HG02763 (cell line): ENCODE measurements around the gene PDF.
"Not testable (repeated sequence)": the region's sequence is repeated elsewhere in the genome, so short reads cannot be mapped to it uniquely, and the experiment has no call there.

ENCODE experiments used
- ATAC-seq: cut with Tn5 transposase; IDR thresholded peaks from one replicate; pipeline ENCODE4 v1.9.1; 2021; ENCODE audit warnings: mild to moderate bottlenecking, moderate library complexity; ENCODE audit not compliant: unreplicated experiment

Gene PDF

GRCh38 chr16:69318177-69318910, 12.0 kb downstream of the PDF start:
- no peak for ATAC-seq

DNA sequence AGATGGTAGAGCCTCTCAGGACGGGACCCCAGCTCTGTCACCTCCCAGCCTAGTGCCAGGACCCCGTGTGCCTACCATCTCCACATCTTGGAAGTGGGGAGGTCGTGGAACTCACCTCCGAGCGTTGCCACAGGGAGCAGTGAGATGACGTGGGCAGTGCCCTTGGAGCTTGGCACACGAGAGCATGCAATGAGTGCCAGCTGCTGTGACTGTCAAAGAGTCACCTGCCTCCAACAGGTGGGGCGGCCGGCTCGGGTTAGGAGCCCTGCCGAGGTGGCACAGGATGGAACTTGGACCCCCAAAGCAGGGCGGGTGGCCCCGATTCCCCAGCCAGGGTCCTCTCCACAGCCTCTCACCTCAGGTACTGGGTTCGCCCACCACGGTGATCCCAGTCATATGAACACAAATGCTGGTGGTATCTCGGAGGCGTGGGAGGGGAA, 13.8 kb downstream of the PDF start:
- ATAC-seq = no peak

DNA sequence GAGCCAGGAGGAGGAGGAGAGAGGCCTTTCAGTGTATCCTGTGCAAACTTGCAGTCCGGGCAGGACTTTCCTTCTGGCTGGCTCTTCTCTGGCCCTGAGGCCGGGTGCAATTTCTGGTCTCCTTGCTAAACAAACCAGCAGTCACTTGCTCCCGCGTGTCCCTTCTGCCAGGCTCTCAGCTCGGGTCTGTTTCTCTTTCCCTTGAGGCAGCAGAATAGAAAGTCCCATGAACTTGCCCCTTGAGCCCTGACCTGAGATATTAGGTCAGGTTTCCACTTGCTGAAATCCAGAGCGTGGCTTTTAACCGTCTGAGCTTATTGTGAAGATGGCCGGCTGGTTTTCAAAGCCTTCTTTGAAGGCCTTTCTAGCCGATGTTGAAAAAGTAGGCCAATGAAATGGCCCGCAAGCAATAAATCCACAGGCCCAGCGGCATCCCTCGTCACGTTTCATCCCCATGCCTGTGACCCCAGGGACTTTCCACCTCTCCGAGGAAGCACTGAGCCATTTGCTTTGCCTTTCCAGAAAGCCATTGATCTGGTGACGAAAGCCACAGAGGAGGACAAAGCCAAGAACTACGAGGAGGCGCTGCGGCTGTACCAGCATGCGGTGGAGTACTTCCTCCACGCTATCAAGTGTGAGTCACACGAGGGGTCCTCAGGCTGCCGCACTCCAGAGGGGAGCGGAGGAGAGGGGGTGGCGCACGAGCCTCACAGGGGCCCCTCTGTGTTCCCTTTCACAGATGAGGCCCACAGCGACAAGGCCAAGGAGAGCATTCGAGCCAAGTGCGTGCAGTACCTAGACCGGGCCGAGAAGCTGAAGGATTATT, 14.7 kb downstream of the PDF start:
- no peak for ATAC-seq

- ATAC-seq = no peak
These were observed 15.9 kb downstream of the PDF start for GRCh38 chr16:69314534-69314933.

- no peak for ATAC-seq
These were observed 16.9 kb downstream of the PDF start for GRCh38 chr16:69313469-69313868.

DNA sequence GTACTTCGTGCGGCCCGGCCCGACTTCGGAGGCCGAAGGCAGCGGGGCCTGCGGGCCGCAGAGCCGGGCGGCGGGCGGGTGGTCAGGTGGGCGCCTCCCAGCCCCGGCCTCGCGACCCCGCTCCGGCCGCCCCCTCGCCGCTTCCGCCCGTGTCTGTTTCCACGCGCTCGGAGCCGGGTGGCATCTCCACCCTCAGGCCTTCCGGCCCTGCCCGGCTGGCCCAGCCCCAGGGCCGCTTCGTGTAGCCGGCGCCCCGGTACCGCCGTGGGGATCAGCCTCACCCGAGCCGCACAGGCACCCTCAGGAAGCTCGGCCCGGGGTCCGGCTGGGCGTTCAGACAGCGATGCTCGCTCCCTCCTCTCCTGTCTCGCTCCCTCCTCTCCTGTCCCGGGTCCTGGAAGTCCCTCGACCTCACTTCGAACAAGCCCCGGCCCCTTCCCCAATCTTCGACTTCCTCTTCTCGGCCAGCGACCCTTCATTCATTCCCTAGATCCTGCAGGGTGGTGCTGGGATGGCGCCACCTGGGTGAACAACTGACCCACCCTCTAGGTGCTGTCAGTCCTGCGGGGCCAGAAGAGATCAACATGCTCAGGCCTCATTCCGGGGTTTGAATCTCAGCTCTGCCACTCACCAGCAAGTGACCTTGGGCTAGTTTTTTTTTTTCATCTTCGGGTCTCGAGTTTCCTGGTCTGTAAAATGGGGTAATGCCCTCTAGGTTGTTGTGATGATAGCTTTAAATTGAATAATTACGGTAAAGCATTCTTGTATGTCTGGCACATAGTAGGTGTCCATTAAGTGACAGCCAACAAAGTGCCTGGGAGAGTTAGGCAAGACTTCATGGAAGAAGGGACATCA, 18.6 kb downstream of the PDF start:
- peak; percentile 38 for ATAC-seq

DNA sequence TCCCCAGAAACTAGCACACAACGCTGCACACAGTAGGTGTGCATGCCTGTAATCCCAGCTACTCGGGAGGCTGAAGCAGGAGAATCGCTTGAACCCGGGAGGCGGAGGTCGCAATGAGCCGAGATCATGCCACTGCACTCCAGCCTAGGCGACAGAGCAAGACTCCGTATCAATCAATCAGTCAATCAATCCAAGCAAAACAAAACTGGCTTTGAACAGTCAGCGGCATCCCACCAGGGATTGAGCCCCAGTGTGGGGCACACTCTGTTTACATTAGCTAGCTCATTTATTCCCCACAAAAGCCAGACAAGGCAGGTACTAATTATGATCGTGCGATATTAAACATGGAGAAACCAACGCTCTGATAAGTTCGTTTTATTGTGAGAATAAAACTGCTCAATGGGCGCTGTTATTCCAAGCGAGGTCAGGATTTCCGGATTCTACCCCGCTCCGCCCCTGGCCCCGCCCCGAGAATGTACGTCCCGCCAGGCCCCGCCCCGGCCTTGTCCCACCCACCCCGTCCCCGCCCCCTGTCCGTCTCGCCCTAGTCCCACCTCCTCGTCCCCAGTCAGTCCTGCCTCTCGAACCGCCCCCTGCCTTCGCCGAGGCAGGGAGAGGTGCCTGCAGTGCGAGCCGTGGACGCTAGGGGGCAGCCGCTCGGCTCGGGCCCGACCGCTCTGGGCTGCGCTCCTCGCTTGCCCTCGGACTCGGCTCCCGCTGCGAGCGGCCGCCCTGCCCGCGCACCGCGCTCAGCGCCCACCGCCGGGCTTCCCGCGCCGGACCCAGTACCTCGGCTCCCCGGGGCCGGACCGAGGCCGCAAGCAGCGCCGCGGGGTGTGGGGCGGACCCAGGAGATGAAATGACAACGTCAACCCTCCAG, 19.5 kb downstream of the PDF start, which contains the start of gene VPS4A:
Gene VPS4A (plus strand): TSS at position 698 of the 880 bp plus-strand sequence. CDS start 162 bp downstream, at position 860.
- peak; percentile 91 for ATAC-seq

GRCh38 chr16:69309316-69309715, 21.1 kb downstream of the PDF start:
- ATAC-seq = no peak

GRCh38 chr16:69307856-69308255, 22.5 kb downstream of the PDF start:
- no peak for ATAC-seq

- no peak for ATAC-seq
These were observed 23.3 kb downstream of the PDF start for GRCh38 chr16:69307091-69307490.

GRCh38 chr16:69306031-69306430, 24.4 kb downstream of the PDF start:
- ATAC-seq = no peak

- ATAC-seq = no peak
These were observed 28.1 kb downstream of the PDF start for GRCh38 chr16:69302301-69302700.

- ATAC-seq = no peak
These were observed 28.5 kb downstream of the PDF start for GRCh38 chr16:69301861-69302260.

GRCh38 chr16:69301187-69301586, 29.2 kb downstream of the PDF start:
- ATAC-seq = no peak

GRCh38 chr16:69298261-69298660, 32.1 kb downstream of the PDF start:
- ATAC-seq = no peak

GRCh38 chr16:69296771-69297170, 33.6 kb downstream of the PDF start:
- not testable (repeated sequence) for ATAC-seq

- no peak for ATAC-seq
These were observed 36.3 kb downstream of the PDF start for GRCh38 chr16:69294051-69294450.

- no peak for ATAC-seq
These were observed 37.0 kb downstream of the PDF start for GRCh38 chr16:69293401-69293800.

DNA sequence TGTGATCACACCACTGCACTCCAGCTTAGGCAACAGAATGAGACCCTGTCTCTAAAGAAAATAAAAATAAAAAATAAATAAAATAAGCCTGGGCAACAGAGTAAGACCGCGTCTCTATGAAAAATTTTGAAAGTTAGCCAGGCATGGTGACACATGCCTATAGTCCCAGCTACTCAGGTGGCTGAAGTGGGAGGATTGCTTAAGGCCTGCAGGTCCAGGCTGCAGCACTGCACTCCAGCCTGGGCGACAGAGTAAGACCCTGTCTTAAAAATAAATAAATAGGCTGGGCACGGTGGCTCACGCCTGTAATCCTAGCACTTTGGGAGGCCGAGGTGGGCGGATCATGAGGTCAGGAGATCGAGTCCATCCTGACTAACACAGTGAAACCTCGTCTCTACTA, 38.7 kb downstream of the PDF start:
- not testable (repeated sequence) for ATAC-seq
